ENCODE measurements around the gene ADAT3.

Gene ADAT3

DNA sequence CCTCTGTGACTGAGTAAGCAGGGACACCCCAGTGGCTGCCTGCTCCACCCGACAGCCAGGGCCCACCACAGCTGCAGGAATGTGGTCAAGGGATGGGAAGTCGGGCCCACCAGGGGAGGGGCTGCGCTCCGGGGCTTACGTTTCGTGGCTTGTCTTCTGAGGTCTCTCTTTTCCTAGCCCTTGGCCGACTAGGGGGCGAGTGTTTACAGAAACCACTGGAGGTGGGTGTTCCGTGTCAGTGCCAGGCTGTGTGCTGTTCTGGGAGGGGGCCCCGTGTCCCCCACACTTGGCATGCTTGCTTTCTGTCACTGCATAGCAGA lies 4.5 kb downstream of the ADAT3 start:
- no peak for DNase-seq (ENCODE audit: low read depth)
- no peak for TF ChIP-seq POLR2A (IDR thresholded peaks at IDR 0.05; ENCODE audit: extremely low read depth, insufficient read length)
- TF ChIP-seq MYC (IDR thresholded peaks at IDR 0.05; ENCODE audit: low read depth, low read length): no peak
- no peak for TF ChIP-seq MAX (IDR thresholded peaks at IDR 0.05; ENCODE audit: low read depth, low read length)
- no peak for TF ChIP-seq CTCF (IDR thresholded peaks at IDR 0.05; ENCODE audit: low read depth, low read length)
- H3K4me3 ChIP-seq (ENCODE audit: low read depth, low read length): no peak overlapping the region

GRCh38 chr19:1910177-1910576 lies 5.0 kb downstream of the ADAT3 start:
- H3K4me3 ChIP-seq (ENCODE audit: low read depth, low read length): no peak overlapping the region
- no peak for DNase-seq (ENCODE audit: low read depth)
- TF ChIP-seq CTCF (IDR thresholded peaks at IDR 0.05; ENCODE audit: low read depth, low read length): no peak
- no peak for TF ChIP-seq MYC (IDR thresholded peaks at IDR 0.05; ENCODE audit: low read depth, low read length)
- no peak for TF ChIP-seq MAX (IDR thresholded peaks at IDR 0.05; ENCODE audit: low read depth, low read length)
- no peak for TF ChIP-seq POLR2A (IDR thresholded peaks at IDR 0.05; ENCODE audit: extremely low read depth, insufficient read length)

GRCh38 chr19:1911098-1911497 lies 5.9 kb downstream of the ADAT3 start:
- no peak for TF ChIP-seq MYC (IDR thresholded peaks at IDR 0.05; ENCODE audit: low read depth, low read length)
- TF ChIP-seq CTCF (IDR thresholded peaks at IDR 0.05; ENCODE audit: low read depth, low read length): no peak
- no peak for TF ChIP-seq POLR2A (IDR thresholded peaks at IDR 0.05; ENCODE audit: extremely low read depth, insufficient read length)
- H3K4me3 ChIP-seq (ENCODE audit: low read depth, low read length): no peak overlapping the region
- DNase-seq (ENCODE audit: low read depth): no peak

GRCh38 chr19:1911995-1912394 lies 6.8 kb downstream of the ADAT3 start:
- no peak overlapping the region for H3K4me3 ChIP-seq (ENCODE audit: low read depth, low read length)
- DNase-seq (ENCODE audit: low read depth): no peak
- TF ChIP-seq CTCF (IDR thresholded peaks at IDR 0.05; ENCODE audit: low read depth, low read length) (no peak), POLR2A (IDR thresholded peaks at IDR 0.05; ENCODE audit: extremely low read depth, insufficient read length) (no peak), MYC (IDR thresholded peaks at IDR 0.05; ENCODE audit: low read depth, low read length) (no peak), MAX (IDR thresholded peaks at IDR 0.05; ENCODE audit: low read depth, low read length) (no peak)

GRCh38 chr19:1912760-1913505 lies 7.7 kb downstream of the ADAT3 start:
- no peak for DNase-seq (ENCODE audit: low read depth)
- TF ChIP-seq CTCF (IDR thresholded peaks at IDR 0.05; ENCODE audit: low read depth, low read length) (no peak), MYC (IDR thresholded peaks at IDR 0.05; ENCODE audit: low read depth, low read length) (no peak), POLR2A (IDR thresholded peaks at IDR 0.05; ENCODE audit: extremely low read depth, insufficient read length) (no peak), MAX (IDR thresholded peaks at IDR 0.05; ENCODE audit: low read depth, low read length) (no peak)
- H3K4me3 ChIP-seq (ENCODE audit: low read depth, low read length): no peak overlapping the region

All from NB4 (cell line).